Muscle of leg (tissue), 11 donors: ENCODE results near the gene PPIL6. TPM values are rescaled to one million over a fixed set of nuclear protein-coding genes. Genes with fewer than 3 reads are reported as not detected.

Experiments
- DNase-seq: peaks from one replicate; pipeline ENCODE4 v3.0.0; 2013
- H3K27ac ChIP-seq: one replicate; pipeline ENCODE4 v1.5.1; 2013; ENCODE audit warnings: mild to moderate bottlenecking, low read length, control low read depth
- H3K27me3 ChIP-seq: one replicate; pipeline ENCODE4 v1.6.1; 2013; ENCODE audit warnings: low read length; ENCODE audit not compliant: control insufficient read depth, insufficient read depth
- H3K36me3 ChIP-seq: one replicate; pipeline ENCODE4 v1.6.1; 2013; ENCODE audit warnings: low read length; ENCODE audit not compliant: control insufficient read depth, insufficient read depth
- H3K4me1 ChIP-seq: one replicate; pipeline ENCODE4 v1.6.1; 2013; ENCODE audit warnings: low read length; ENCODE audit not compliant: control insufficient read depth, insufficient read depth
- H3K4me3 ChIP-seq: one replicate; pipeline ENCODE4 v1.5.1; 2013; ENCODE audit warnings: low read length, control low read depth
- H3K9me3 ChIP-seq: replicated peaks from 2 replicates; pipeline ENCODE4 v1.6.1; 2013; ENCODE audit warnings: low read depth, low read length; ENCODE audit not compliant: control insufficient read depth
- WGBS: methylation state at CpG from one replicate; pipeline ENCODE4 v1.1.5; 2013; ENCODE audit warnings: missing lambda C conversion rate; ENCODE audit not compliant: insufficient coverage; 5-methylcytosine and 5-hydroxymethylcytosine counted together
- polyA plus RNA-seq, 8 donors: library from polyadenylated mRNA; unstranded; fragments of 120-200 nt; gene quantifications; one replicate each; pipeline versions ENCODE4 v1.2.1 to v1.2.3, GENCODE V29; 2013; ENCODE audit warnings: inconsistent platforms in 1 of 8, low replicate concordance in 1 of 8; ENCODE audit not compliant: insufficient read length in 8 of 8, insufficient read depth in 1 of 8
- total RNA-seq: library from RNA; stranded (reverse); fragments of 120-200 nt; gene quantifications from one replicate; pipeline ENCODE4 v1.2.4, GENCODE V29; 2013

Gene PPIL6
- total and polyA plus RNA-seq, 9 donors: 4.9 to 7.4 (median 6.7) TPM

DNA sequence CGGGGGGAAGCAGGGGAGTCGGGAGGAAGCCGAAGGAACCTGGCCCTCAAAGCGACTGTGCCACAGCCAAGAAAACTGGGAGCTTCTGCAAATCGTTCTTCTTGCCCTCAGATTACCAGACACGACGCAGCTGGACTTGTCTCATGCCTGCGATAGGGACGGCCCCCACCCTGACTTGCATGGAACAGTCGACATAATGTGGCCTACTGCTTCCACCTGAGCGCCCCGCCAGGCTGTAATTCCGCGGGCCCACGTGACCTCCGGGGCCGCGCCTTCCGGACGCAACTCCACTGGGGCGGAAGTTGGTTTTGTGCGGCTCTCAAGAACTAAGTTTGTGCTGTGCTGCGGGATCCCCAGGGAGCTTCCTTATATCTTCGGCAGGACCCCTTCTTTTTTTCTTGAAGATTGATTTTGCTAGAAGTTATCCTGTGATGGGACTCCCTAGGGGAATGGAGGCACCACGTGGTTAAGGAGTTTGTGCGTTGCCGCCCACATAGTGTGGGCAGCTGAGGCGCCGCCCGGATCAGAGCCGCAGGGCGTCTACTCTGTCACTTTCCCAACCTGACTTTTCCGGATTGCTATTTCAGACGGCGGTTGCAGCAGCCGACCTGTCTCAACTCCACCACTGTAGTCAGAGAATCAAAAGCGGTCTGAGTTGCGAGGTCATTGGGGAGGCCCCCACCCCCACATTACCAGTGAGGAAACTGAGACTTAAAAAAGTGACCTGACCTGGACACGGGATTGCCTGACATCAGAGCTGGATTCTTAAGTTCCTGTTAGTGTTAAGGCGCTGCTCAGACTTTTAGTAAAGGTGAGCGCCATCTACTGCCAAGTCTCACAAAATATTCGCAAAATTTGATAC lies 57.6 kb downstream of the PPIL6 start:
- H3K27ac ChIP-seq: peak overlapping the region; percentile 100
- H3K36me3 ChIP-seq: peaks cover 4% of the 10 kb centered on the region
- under 1% methylated on average over 28 of the region's 42 CpGs for WGBS
- no peaks in the 10 kb centered on the region for H3K9me3 ChIP-seq
- H3K4me1 ChIP-seq: peaks cover 9% of the 10 kb centered on the region
- H3K4me3 ChIP-seq: peak overlapping the region; percentile 92
- H3K27me3 ChIP-seq: no peaks in the 10 kb centered on the region
- peak; percentile 98 for DNase-seq

DNA sequence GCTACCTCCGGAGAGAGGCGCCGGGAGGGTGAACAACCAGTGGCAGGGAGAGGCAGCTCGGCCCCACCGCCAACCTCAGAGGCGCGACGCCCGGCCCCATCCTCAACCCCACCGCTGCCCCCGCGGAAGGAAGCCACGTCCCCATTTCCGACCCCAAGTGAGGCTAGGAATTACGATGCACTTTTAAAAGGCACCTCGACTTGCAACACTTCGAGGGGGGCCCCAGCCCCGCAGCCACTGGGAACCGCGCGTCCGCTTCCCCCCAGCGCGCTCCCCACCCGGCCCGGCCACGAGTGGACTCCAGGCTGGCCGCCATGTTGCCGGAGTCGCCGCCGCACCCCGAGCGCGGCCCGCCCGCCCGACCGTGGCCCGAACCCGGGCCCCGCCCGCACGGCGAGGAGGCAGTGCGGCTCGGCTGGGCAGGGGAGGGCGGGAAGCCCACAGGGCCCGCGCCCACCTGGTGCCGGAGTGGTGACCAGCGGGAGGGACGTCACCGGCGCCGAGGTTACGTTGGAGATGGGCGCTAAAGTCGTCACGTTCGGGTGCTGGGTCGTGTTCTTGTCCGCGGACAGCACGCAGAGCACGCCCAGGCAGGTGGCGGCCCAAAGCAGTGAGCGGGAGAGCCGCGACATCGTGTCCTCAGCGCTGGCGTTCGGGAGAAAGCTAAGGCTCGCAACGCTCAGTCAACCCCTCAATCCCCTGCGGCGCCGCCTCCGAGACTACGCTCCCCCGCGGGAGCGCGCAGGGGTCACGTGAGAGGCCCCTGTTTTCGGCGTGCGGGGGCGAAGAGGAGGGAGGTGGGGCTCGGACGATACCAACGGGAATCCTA lies 58.5 kb downstream of the PPIL6 start, which contains the start of gene CD164:
Gene CD164, minus strand, starts transcription at position 721 of the 829 bp plus-strand sequence. Its CDS starts 89 bp downstream, at position 632.
- WGBS: under 1% methylated on average over 93 of the region's 93 CpGs

DNA sequence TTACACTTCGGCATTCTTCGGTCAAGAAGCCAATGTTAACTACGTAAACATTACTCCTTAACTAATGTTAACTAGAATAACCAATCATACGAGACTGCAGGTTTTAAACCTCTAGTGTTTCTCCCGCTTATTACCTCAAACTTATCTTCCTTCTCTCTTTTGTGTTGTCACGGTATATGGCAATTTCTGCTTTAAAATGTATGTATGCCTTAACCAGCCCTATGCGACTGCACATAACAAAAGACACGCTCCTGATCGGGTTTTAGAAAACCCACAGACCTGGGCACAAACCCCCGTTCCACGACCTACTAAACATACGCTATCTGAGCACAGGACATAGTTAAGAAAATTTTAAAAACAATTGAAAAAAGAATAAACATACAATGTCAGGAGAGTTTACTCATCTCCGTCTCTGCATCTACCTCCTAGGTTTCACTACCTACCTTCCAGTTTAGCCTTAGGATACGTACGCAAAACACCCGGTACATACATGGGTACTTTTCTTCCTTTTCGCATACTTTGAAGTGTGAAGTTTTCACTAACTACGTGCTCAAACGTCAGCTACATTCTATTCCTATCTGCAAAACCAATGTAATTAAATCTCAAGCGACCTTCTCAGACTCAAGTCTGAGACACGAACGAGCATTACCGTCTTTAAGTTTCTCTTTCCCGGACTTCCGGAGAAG lies 59.2 kb downstream of the PPIL6 start:
- no peaks in the 10 kb centered on the region for H3K27me3 ChIP-seq
- no peaks in the 10 kb centered on the region for H3K9me3 ChIP-seq
- peaks cover 15% of the 10 kb centered on the region for H3K36me3 ChIP-seq
- DNase-seq: peak; percentile 43
- peak overlapping the region; percentile 92 for H3K4me3 ChIP-seq
- peak overlapping the region; percentile 100 for H3K27ac ChIP-seq
- WGBS: 0% methylated on average over 11 of the region's 25 CpGs
- H3K4me1 ChIP-seq: peaks cover 9% of the 10 kb centered on the region

More for the DNA sequence above, 58.5 kb downstream of the PPIL6 start, which contains the start of gene CD164:
- DNase-seq: peak; percentile 98
- peaks cover 9% of the 10 kb centered on the region for H3K36me3 ChIP-seq
- no peaks in the 10 kb centered on the region for H3K9me3 ChIP-seq
- H3K27me3 ChIP-seq: no peaks in the 10 kb centered on the region
- H3K4me3 ChIP-seq: peak within 1 kb of the TSS; percentile 92
- peaks cover 9% of the 10 kb centered on the region for H3K4me1 ChIP-seq
- peak within 1 kb of the TSS; percentile 100 for H3K27ac ChIP-seq

DNA sequence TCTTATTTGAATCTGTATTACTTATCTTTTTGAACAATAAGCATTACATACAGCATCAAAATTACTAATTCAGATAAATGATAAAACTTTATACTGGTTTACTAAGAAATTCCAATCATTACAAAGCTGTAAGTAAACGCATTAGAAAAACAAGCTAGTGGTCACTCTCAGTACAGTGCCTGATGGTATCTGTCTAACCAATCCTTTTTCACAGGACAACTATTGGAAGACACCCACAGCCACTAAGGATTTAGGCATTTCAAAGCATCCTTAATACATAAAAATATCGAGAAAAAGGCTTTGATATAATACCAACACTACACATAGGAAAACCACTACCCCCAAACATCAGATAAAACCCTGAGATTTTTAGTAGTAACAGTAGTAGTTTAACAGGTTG lies 60.7 kb downstream of the PPIL6 start:
- WGBS: no CpG with 5 or more reads among the region's 2 CpGs
- Histone ChIP-seq H3K27me3 (no peaks in the 10 kb centered on the region), H3K4me1 (peaks cover 9% of the 10 kb centered on the region), H3K27ac (no peak overlapping the region), H3K9me3 (no peaks in the 10 kb centered on the region), H3K4me3 (peak overlapping the region; percentile 92), H3K36me3 (peaks cover 23% of the 10 kb centered on the region)
- DNase-seq: no peak

DNA sequence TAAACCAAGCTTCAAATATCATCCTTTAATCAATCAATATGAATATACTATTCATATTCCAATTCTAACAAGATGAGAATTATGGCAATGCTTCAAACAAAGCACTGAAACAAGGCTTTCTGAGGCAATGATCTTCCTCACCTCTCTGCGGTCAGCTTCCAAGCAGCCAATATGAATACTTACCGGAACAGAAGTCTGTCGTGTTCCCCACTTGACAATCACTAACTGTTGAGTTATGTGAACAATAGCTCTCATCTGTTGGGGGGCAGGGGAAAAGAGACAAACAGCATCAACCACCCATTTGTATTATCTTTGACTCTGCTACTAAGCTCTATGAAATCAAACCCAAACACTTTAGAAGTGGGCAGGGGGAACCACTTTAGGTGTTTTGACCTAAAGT lies 62.7 kb downstream of the PPIL6 start:
- peaks cover 37% of the 10 kb centered on the region for H3K36me3 ChIP-seq
- H3K9me3 ChIP-seq: no peaks in the 10 kb centered on the region
- DNase-seq: no peak
- no peaks in the 10 kb centered on the region for H3K27me3 ChIP-seq
- no peak overlapping the region for H3K27ac ChIP-seq
- no peak overlapping the region for H3K4me3 ChIP-seq
- peaks cover 5% of the 10 kb centered on the region for H3K4me1 ChIP-seq
- no CpG with 5 or more reads among the region's 3 CpGs for WGBS

GRCh38 chr6:109374326-109374892 lies 66.0 kb downstream of the PPIL6 start:
- Histone ChIP-seq H3K9me3 (no peaks in the 10 kb centered on the region), H3K36me3 (peaks cover 44% of the 10 kb centered on the region), H3K4me3 (no peak overlapping the region), H3K27me3 (no peaks in the 10 kb centered on the region), H3K27ac (no peak overlapping the region), H3K4me1 (peaks cover 3% of the 10 kb centered on the region)
- WGBS: 88% methylated on average over 3 of the region's 4 CpGs
- DNase-seq: no peak

GRCh38 chr6:109373762-109374161 lies 66.7 kb downstream of the PPIL6 start:
- no peaks in the 10 kb centered on the region for H3K4me1 ChIP-seq

GRCh38 chr6:109373331-109373730 lies 67.1 kb downstream of the PPIL6 start:
- no peak for DNase-seq
- Histone ChIP-seq H3K9me3 (no peaks in the 10 kb centered on the region), H3K4me1 (no peaks in the 10 kb centered on the region), H3K27me3 (no peaks in the 10 kb centered on the region), H3K36me3 (peaks cover 47% of the 10 kb centered on the region), H3K27ac (no peak overlapping the region), H3K4me3 (no peak overlapping the region)
- WGBS: 93% methylated on average over 2 of the region's 4 CpGs

More at GRCh38 chr6:109373762-109374161, 66.7 kb downstream of the PPIL6 start:
- Histone ChIP-seq H3K27ac (no peak overlapping the region), H3K36me3 (peaks cover 45% of the 10 kb centered on the region), H3K4me3 (no peak overlapping the region), H3K27me3 (no peaks in the 10 kb centered on the region), H3K9me3 (no peaks in the 10 kb centered on the region)
- peak; percentile 22 for DNase-seq
- 90% methylated on average over 3 of the region's 4 CpGs for WGBS

DNA sequence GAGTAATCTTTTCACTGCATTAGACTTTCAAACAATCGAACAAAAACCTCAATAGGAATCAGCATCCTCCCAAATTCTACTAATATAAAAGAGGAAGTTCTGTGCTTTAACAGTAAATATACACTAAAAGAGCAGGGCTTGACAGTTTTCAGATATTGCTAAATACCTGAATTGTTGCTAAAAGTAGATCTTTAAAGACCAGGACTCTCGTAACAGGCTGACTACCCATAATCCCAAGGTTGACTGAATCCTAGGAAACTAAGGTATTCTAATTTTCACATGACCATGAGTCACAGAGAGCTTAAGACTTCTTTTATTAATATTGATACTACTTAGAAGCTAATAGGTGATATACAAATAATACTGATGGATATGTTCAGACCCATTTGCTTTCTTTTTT lies 68.3 kb downstream of the PPIL6 start:
- no peaks in the 10 kb centered on the region for H3K9me3 ChIP-seq
- no peak overlapping the region for H3K4me3 ChIP-seq
- H3K4me1 ChIP-seq: no peaks in the 10 kb centered on the region
- no peak overlapping the region for H3K27ac ChIP-seq
- DNase-seq: no peak
- no peaks in the 10 kb centered on the region for H3K27me3 ChIP-seq
- H3K36me3 ChIP-seq: peaks cover 38% of the 10 kb centered on the region
- no CpG with 5 or more reads among the region's 2 CpGs for whole genome bisulfite sequencing
